ENCODE data around the gene SORBS1. TPM values are rescaled to one million over a fixed set of nuclear protein-coding genes. Genes with fewer than 3 reads are reported as not detected.

The SORBS1 gene
- total and polyA plus RNA-seq, 4 donors, result 13.1 to 68.9 (median 44.0) TPM

DNA sequence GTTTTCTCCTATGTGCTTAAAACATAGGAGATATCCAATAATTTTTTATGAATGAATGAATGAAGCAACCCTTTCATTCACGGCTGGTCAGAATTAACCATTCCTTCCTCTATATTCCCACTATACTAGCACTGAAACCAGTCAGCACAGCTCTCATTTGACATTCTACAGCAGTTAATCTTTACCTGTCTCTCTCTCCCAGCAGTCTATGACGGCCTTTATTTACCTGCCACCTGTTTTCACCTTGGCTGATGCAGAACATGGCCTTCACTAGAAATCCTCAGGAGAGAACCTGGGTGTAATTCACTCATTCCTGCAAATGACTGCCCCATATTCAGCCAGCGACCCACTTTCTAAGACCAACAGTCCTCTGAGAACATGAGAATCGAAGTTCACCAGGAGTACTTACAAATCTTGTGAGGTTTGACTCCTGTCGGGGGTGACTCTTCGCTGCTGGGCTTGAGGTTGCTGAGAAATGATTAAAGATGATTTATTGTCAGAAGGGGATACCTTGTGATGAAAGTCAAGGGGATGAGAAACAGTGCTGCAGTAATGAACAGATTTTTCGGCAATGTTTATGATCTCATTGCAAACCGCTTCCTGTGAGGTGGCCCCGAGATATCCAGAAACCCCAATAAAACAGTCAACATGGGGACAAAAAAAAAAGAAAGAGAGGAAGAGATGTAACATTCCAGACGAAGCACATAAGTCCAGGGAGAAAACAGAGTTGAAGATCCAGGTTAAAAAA lies 239.4 kb downstream of the SORBS1 start:
- DNase-seq (no peak), ATAC-seq (ENCODE audit: insufficient read depth, low FRiP score) (no peak)
- Histone ChIP-seq H3K27ac (ENCODE audit: low read depth in 1 of 2, low read length in 1 of 2) (peak overlapping the region in 1 of 2 donors; percentile 25), H3K4me3 (no peak overlapping the region), H3K4me1 (ENCODE audit: control insufficient read depth in 5 of 5, insufficient read depth in 5 of 5, low read length in 5 of 5) (peaks cover 0 to 18% (median 7%) of the 10 kb centered on the region in 5 donors), H3K9me3 (ENCODE audit: control insufficient read depth in 4 of 4, insufficient read depth in 3 of 4, low read length in 3 of 4) (no peaks in the 10 kb centered on the region), H3K36me3 (ENCODE audit: control insufficient read depth in 4 of 4, insufficient read depth in 4 of 4, low read length in 4 of 4) (peaks cover 3 to 33% (median 6%) of the 10 kb centered on the region in 4 donors), H3K27me3 (ENCODE audit: control insufficient read depth in 3 of 3, insufficient read depth in 3 of 3, low read length in 2 of 3) (no peaks in the 10 kb centered on the region), H3K9ac (ENCODE audit: insufficient read depth in 1 of 2, low read length in 2 of 2) (no peak overlapping the region)
- TF ChIP-seq, protein P1, sequence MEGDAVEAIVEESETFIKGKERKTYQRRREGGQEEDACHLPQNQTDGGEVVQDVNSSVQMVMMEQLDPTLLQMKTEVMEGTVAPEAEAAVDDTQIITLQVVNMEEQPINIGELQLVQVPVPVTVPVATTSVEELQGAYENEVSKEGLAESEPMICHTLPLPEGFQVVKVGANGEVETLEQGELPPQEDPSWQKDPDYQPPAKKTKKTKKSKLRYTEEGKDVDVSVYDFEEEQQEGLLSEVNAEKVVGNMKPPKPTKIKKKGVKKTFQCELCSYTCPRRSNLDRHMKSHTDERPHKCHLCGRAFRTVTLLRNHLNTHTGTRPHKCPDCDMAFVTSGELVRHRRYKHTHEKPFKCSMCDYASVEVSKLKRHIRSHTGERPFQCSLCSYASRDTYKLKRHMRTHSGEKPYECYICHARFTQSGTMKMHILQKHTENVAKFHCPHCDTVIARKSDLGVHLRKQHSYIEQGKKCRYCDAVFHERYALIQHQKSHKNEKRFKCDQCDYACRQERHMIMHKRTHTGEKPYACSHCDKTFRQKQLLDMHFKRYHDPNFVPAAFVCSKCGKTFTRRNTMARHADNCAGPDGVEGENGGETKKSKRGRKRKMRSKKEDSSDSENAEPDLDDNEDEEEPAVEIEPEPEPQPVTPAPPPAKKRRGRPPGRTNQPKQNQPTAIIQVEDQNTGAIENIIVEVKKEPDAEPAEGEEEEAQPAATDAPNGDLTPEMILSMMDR (IDR thresholded peaks at IDR 0.05; ENCODE audit: control extremely low read depth, extremely low read depth), result no peak
- 90 to 91% methylated on average over 10 of the region's 10 CpGs for WGBS, 2 donors

DNA sequence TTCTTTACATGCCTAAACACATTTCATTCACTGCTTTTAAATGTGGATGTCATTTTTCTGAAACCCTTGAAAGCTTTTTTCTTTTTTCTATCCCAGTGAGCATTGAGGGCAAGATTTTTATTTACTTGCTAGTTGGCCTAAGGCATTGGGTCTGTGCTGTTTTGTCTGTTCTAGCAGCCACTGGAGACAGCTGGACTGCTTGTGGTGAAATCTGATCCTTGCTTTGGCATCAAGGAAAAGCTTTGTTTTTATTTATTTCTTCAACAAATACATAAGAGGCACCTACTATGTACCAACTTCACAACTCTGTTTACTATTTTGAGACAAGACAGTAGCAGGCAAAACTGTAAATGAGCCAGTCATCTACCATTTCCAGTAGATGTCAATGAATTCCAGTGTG lies 241.9 kb downstream of the SORBS1 start:
- TF ChIP-seq, protein P1 (IDR thresholded peaks at IDR 0.05; ENCODE audit: control extremely low read depth, extremely low read depth), result no peak
- no peaks in the 10 kb centered on the region for H3K27me3 ChIP-seq (ENCODE audit: control insufficient read depth in 3 of 3, insufficient read depth in 3 of 3, low read length in 2 of 3)
- H3K9me3 ChIP-seq (ENCODE audit: control insufficient read depth in 4 of 4, insufficient read depth in 3 of 4, low read length in 3 of 4), result no peaks in the 10 kb centered on the region
- peak; percentile 60 to 90 (median 88) for DNase-seq
- H3K9ac ChIP-seq (ENCODE audit: insufficient read depth in 1 of 2, low read length in 2 of 2), result no peak overlapping the region
- no peak overlapping the region for H3K27ac ChIP-seq (ENCODE audit: low read depth in 1 of 2, low read length in 1 of 2)
- peaks cover 0 to 18% (median 2%) of the 10 kb centered on the region in 5 donors for H3K4me1 ChIP-seq (ENCODE audit: control insufficient read depth in 5 of 5, insufficient read depth in 5 of 5, low read length in 5 of 5)
- H3K4me3 ChIP-seq, result no peak overlapping the region
- ATAC-seq (ENCODE audit: insufficient read depth, low FRiP score), result no peak
- peaks cover 4 to 40% (median 8%) of the 10 kb centered on the region in 4 donors for H3K36me3 ChIP-seq (ENCODE audit: control insufficient read depth in 4 of 4, insufficient read depth in 4 of 4, low read length in 4 of 4)

DNA sequence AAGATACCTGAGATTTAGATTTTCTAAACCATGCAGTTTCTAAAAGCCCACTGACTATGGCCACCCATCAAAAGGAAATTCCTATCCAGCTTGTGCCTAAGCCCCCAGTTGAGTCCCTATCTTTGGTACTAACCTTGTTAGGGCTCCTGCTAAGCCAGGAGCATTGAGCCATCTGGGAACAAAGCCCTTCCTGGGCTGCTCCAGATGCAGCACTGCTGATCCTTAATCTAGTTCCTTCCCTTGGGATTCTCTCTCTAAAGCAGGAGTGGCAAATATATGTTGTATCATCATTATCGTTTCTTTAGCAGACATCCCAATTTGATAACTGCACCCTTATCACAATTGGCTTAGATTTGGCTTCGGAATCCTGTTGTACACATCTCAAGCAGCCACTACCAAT lies 245.7 kb downstream of the SORBS1 start:
- TF ChIP-seq, protein P1 (IDR thresholded peaks at IDR 0.05; ENCODE audit: control extremely low read depth, extremely low read depth), result no peak
- no peaks in the 10 kb centered on the region for H3K9me3 ChIP-seq (ENCODE audit: control insufficient read depth in 4 of 4, insufficient read depth in 3 of 4, low read length in 3 of 4)
- H3K36me3 ChIP-seq (ENCODE audit: control insufficient read depth in 4 of 4, insufficient read depth in 4 of 4, low read length in 4 of 4), result peaks cover 3 to 39% (median 5%) of the 10 kb centered on the region in 4 donors
- no peak for ATAC-seq (ENCODE audit: insufficient read depth, low FRiP score)
- no peak overlapping the region for H3K9ac ChIP-seq (ENCODE audit: insufficient read depth in 1 of 2, low read length in 2 of 2)
- H3K27ac ChIP-seq (ENCODE audit: low read depth in 1 of 2, low read length in 1 of 2), result no peak overlapping the region
- DNase-seq, result no peak
- peaks cover 0 to 27% (median 7%) of the 10 kb centered on the region in 5 donors for H3K4me1 ChIP-seq (ENCODE audit: control insufficient read depth in 5 of 5, insufficient read depth in 5 of 5, low read length in 5 of 5)
- 87 to 90% methylated on average over 2 of the region's 2 CpGs for WGBS, 2 donors
- H3K4me3 ChIP-seq, result no peak overlapping the region
- no peaks in the 10 kb centered on the region for H3K27me3 ChIP-seq (ENCODE audit: control insufficient read depth in 3 of 3, insufficient read depth in 3 of 3, low read length in 2 of 3)

Data from lung (tissue), 12 donors.